Esophagus muscularis mucosa (tissue), 3 donors: ENCODE measurements around the gene WSCD2.

Experiments
- POLR2A ChIP-seq: fragments of 450-650 bp; IDR thresholded peaks from one replicate; pipeline ENCODE4 v1.6.1; 2017; ENCODE audit warnings: antibody characterized with exemption, moderate library complexity, mild to moderate bottlenecking, low read depth
- TF ChIP-seq, protein P1 (sequence below), 3 experiments: fragments of 200-600 bp in 2 of 3; fragments of 450-650 bp in 1 of 3; sonication (generic) in 2 of 3; IDR thresholded peaks; one replicate each; pipeline ENCODE4 v1.5.1; 2017 to 2019; ENCODE audit warnings: antibody characterized with exemption in 3 of 3, mild to moderate bottlenecking in 2 of 3, moderate library complexity in 1 of 3

DNA sequence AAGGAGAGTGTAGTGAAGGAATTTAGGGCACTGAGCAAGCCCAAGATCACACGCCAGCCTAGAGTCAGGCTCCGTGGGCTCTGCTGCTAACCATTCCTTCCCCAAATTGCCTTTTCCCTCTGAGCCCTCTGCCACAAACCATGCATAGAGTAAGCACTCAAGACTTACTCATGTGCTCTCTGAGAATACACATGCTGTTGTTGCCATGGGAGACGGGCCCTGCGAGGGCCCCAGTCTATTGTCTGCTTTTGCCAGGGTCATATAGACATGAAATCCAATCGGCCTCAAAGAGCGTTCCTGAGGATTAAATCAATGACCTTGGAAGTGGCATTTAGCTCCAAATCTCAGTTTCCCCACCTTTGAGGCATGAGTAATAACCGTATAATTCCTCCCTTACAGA, 48.7 kb upstream of the WSCD2 start:
- TF ChIP-seq, protein P1, sequence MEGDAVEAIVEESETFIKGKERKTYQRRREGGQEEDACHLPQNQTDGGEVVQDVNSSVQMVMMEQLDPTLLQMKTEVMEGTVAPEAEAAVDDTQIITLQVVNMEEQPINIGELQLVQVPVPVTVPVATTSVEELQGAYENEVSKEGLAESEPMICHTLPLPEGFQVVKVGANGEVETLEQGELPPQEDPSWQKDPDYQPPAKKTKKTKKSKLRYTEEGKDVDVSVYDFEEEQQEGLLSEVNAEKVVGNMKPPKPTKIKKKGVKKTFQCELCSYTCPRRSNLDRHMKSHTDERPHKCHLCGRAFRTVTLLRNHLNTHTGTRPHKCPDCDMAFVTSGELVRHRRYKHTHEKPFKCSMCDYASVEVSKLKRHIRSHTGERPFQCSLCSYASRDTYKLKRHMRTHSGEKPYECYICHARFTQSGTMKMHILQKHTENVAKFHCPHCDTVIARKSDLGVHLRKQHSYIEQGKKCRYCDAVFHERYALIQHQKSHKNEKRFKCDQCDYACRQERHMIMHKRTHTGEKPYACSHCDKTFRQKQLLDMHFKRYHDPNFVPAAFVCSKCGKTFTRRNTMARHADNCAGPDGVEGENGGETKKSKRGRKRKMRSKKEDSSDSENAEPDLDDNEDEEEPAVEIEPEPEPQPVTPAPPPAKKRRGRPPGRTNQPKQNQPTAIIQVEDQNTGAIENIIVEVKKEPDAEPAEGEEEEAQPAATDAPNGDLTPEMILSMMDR (IDR thresholded peaks at IDR 0.05) = no peak
- no peak for TF ChIP-seq POLR2A
